K562 (cell line): ENCODE results near the gene SYNJ2. TPM values are rescaled to one million over a fixed set of nuclear protein-coding genes. Genes with fewer than 3 reads are reported as not detected.
A peak's percentile ranks its signal among the peaks of the same experiment; 100 is the strongest.

Experiments
- CEBPB ChIP-seq: fragments of 450-650 bp; IDR thresholded peaks from 2 replicates; pipeline ENCODE4 v1.6.1; 2016; ENCODE audit warnings: missing genetic modification characterization, missing compliant biosample characterization
- HNRNPH1 ChIP-seq: fragments of 200-400 bp; formaldehyde crosslinking; optimal IDR thresholded peaks from 2 replicates; pipeline ENCODE3; 2017; ENCODE audit warnings: low read depth, mild to moderate bottlenecking, low read length, moderate library complexity
- PRMT5 ChIP-seq: sonication (generic); formaldehyde crosslinking; IDR thresholded peaks from 2 replicates; pipeline ENCODE4 v1.5.0; 2020; ENCODE audit warnings: missing genetic modification reagents
- SNIP1 ChIP-seq: fragments of 450-650 bp; IDR thresholded peaks from 2 replicates; pipeline ENCODE4 v1.7.1; 2017; ENCODE audit warnings: low read depth, mild to moderate bottlenecking
- SREBF2 ChIP-seq: sonication (generic); formaldehyde crosslinking; IDR thresholded peaks from 2 replicates; pipeline ENCODE4 v1.4.0; 2020; ENCODE audit warnings: mild to moderate bottlenecking, missing genetic modification reagents
- TFAM ChIP-seq: fragments of 250-450 bp; sonication (Bioruptor Pico); conservative IDR thresholded peaks from 2 replicates; pipeline ENCODE4 v1.5.0; 2021; ENCODE audit warnings: mild to moderate bottlenecking, moderate library complexity
- ZFX ChIP-seq: sonication (generic); formaldehyde crosslinking; IDR thresholded peaks from 2 replicates; pipeline ENCODE4 v1.8.0; 2022; ENCODE audit warnings: mild to moderate bottlenecking, missing genetic modification reagents, moderate library complexity
- ZNF668 ChIP-seq: fragments of 250-450 bp; sonication (Bioruptor Pico); IDR thresholded peaks from 2 replicates; pipeline ENCODE4 v1.8.0; 2022; ENCODE audit warnings: mild to moderate bottlenecking, inconsistent platforms
- polyA plus RNA-seq, 8 experiments: library from polyadenylated mRNA; depleted of rRNA in 4 of 8; stranded (reverse) in 5 of 8; unstranded in 3 of 8; fragments of >200 nt; fragmentation: Nextera tagmentation in 2 of 8; fragmentation: Illumina TruSeq in 1 of 8; extraction: Ambion mirVana in 2 of 8; extraction: Trizol in 1 of 8; gene quantifications; 2 replicates each; pipeline versions ENCODE4 v1.2.1 to v1.2.3, GENCODE V29; 2011 to 2014; ENCODE audit warnings: inconsistent platforms in 1 of 8, missing spikeins in 1 of 8
- total RNA-seq, 7 experiments: library from RNA; depleted of rRNA in 6 of 7; stranded (reverse); fragments of >200 nt in 6 of 7; fragmentation: Illumina TruSeq in 2 of 7; extraction: Trizol in 2 of 7; gene quantifications; 2 replicates each; pipeline versions ENCODE4 v1.2.1 to v1.2.3, GENCODE V29; 2011 to 2021; ENCODE audit warnings: low replicate concordance in 1 of 7
- TF ChIP-seq, protein P1 (sequence below): fragments of 250-450 bp; sonication (Bioruptor Pico); IDR thresholded peaks from 2 replicates; pipeline ENCODE4 v1.4.0; 2020; ENCODE audit warnings: borderline replicate concordance
- TF ChIP-seq, protein P2 (sequence below), 2 experiments: fragments of 450-650 bp in 1 of 2; sonication (generic) in 1 of 2; formaldehyde crosslinking; conservative IDR thresholded peaks; 2 replicates each; pipeline versions ENCODE4 v1.4.0 to v1.8.1; 2020 to 2022; ENCODE audit warnings: mild to moderate bottlenecking in 1 of 2, missing genetic modification reagents in 1 of 2
- TF ChIP-seq, protein P3 (sequence below): fragments of 250-450 bp; sonication (Bioruptor Pico); IDR thresholded peaks from 2 replicates; pipeline ENCODE4 v1.5.0; 2022; ENCODE audit warnings: mild to moderate bottlenecking
- TF ChIP-seq, protein P4 (sequence below): fragments of 450-650 bp; IDR thresholded peaks from 2 replicates; pipeline ENCODE4 v1.6.1; 2016; ENCODE audit warnings: borderline replicate concordance

SYNJ2 gene
- total and polyA plus RNA-seq, 9 of the 15 experiments (the other 6 are each of a cell fraction or from before 2014, with no cell fraction given), result 3.0 to 27.7 (median 17.8) TPM

DNA sequence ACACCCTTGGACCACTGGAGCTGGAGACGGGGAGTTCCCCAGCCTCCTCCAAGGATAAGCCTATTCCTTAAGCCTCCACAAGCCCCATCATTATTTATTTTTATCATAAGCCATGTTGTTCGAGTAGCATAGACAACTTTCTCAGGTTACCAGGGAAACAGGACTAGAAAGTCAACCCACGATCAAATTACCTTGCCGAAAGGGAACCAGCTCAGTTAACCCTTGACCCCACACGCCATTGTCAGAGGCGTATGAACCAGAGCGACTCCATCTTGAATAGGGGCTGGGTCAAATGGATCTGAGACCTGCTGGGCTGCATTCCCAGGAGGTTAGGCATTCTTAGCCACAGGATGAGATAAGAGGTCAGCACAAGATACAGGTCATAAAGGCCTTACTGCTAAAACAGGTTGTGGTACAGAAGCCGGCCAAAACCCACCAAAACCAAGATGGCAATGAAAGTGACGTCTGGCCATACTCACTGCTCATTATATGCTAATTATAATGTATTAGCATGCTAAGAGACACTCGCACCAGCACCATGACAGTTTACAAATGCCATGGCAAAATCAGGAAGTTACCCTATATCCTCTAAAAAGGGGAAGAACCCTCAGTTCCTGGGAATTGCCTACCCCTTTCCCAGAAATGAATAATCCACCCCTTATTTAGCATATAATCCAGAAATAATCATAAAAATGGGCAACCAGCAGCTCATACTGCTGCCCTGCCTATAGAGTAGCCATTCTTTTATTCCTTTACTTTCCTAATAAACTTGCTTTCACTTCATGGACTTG is 22.4 kb downstream of the SYNJ2 start (continued):
- TF ChIP-seq, protein P1, sequence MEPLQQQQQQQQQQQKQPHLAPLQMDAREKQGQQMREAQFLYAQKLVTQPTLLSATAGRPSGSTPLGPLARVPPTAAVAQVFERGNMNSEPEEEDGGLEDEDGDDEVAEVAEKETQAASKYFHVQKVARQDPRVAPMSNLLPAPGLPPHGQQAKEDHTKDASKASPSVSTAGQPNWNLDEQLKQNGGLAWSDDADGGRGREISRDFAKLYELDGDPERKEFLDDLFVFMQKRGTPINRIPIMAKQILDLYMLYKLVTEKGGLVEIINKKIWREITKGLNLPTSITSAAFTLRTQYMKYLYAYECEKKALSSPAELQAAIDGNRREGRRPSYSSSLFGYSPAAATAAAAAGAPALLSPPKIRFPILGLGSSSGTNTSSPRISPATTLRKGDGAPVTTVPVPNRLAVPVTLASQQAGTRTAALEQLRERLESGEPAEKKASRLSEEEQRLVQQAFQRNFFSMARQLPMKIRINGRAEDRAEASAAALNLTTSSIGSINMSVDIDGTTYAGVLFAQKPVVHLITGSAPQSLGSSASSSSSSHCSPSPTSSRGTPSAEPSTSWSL, result peak; percentile 99
- TF ChIP-seq, protein P2, sequence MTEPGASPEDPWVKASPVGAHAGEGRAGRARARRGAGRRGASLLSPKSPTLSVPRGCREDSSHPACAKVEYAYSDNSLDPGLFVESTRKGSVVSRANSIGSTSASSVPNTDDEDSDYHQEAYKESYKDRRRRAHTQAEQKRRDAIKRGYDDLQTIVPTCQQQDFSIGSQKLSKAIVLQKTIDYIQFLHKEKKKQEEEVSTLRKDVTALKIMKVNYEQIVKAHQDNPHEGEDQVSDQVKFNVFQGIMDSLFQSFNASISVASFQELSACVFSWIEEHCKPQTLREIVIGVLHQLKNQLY (CRISPR knock-in tag; conservative IDR thresholded peaks at IDR 0.05), result peak in 1 of 2 experiments; percentile 80; a peak in 1 of 4 replicates
- no peak for TF ChIP-seq SREBF2 (CRISPR knock-in tag)
- TF ChIP-seq CEBPB (tag), result peak; percentile 18; the same call in 1 of the 2 replicates
- TF ChIP-seq HNRNPH1, result no peak
- TF ChIP-seq ZFX (CRISPR knock-in tag), result no peak
- TF ChIP-seq PRMT5, result no peak
- TF ChIP-seq, protein P3, sequence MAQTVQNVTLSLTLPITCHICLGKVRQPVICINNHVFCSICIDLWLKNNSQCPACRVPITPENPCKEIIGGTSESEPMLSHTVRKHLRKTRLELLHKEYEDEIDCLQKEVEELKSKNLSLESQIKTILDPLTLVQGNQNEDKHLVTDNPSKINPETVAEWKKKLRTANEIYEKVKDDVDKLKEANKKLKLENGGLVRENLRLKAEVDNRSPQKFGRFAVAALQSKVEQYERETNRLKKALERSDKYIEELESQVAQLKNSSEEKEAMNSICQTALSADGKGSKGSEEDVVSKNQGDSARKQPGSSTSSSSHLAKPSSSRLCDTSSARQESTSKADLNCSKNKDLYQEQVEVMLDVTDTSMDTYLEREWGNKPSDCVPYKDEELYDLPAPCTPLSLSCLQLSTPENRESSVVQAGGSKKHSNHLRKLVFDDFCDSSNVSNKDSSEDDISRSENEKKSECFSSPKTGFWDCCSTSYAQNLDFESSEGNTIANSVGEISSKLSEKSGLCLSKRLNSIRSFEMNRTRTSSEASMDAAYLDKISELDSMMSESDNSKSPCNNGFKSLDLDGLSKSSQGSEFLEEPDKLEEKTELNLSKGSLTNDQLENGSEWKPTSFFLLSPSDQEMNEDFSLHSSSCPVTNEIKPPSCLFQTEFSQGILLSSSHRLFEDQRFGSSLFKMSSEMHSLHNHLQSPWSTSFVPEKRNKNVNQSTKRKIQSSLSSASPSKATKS (CRISPR knock-in tag), result peak; percentile 93
- TF ChIP-seq ZNF668, result peak; percentile 97
- TF ChIP-seq SNIP1, result no peak
- TF ChIP-seq, protein P4, sequence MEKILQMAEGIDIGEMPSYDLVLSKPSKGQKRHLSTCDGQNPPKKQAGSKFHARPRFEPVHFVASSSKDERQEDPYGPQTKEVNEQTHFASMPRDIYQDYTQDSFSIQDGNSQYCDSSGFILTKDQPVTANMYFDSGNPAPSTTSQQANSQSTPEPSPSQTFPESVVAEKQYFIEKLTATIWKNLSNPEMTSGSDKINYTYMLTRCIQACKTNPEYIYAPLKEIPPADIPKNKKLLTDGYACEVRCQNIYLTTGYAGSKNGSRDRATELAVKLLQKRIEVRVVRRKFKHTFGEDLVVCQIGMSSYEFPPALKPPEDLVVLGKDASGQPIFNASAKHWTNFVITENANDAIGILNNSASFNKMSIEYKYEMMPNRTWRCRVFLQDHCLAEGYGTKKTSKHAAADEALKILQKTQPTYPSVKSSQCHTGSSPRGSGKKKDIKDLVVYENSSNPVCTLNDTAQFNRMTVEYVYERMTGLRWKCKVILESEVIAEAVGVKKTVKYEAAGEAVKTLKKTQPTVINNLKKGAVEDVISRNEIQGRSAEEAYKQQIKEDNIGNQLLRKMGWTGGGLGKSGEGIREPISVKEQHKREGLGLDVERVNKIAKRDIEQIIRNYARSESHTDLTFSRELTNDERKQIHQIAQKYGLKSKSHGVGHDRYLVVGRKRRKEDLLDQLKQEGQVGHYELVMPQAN, result no peak
- TF ChIP-seq TFAM (CRISPR knock-in tag), result no peak
